GM23248 (cell line): ENCODE measurements around the gene H6PD.

Experiments used
- EZH2 ChIP-seq: fragments of 200-600 bp; sonication (generic); IDR thresholded peaks from 2 replicates; pipeline ENCODE4 v1.6.1; 2018; ENCODE audit warnings: antibody characterized with exemption, mild to moderate bottlenecking; ENCODE audit not compliant: insufficient read depth, poor library complexity, severe bottlenecking
- EZH2phosphoT487 ChIP-seq: fragments of 200-600 bp; sonication (generic); IDR thresholded peaks from 2 replicates; pipeline ENCODE4 v1.6.1; 2018; ENCODE audit warnings: antibody characterized with exemption, moderate library complexity, mild to moderate bottlenecking, low read depth; ENCODE audit not compliant: insufficient read depth

DNA sequence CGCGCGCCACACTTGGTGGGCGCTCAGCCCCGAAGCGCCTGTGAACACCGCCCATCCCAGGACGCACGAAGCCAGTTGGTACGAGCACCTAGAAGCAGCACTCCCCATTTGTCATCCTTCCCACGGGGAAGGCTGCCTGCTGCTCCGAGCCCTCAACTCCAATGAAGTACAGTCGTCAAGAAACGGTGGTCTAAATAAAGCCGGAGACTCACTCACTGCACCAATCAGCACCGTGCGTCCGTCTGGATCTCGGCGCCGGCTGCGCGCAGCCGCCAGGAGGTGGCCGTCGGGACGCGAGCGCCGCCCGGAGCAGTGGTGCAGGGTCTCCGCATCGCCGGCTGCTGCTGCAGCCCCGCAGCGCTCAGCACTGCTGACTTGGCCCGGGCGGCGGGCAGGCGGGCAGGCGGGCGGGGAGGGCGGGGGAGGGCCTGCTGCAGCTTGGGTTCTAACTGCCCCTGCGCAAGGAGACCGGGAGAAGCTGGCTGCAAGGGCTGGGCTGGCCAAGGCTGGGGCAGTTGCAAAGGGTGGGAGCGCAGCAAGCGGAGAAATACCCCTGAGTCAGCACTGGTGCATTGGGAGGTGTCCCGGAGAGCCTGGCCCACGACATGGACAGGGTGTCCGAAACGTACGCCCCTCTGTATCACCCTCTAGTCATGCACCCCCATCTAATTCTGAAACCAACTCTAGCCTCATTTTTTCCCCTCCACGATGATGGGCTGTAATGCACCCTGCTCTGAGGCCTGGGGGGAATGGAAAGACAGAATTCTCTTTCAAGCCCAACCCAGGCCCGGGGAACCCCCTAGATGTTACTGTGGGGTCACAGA lies 35.8 kb upstream of the H6PD start:
- no peak for TF ChIP-seq EZH2
- no peak for TF ChIP-seq EZH2phosphoT487
